Kidney glomerular epithelial cell (primary cell): Measurements from ENCODE around the gene MACROD2.
"Not testable (repeated sequence)": the region's sequence is repeated elsewhere in the genome, so short reads cannot be mapped to it uniquely, and the experiment has no call there.

Experiments
- DNase-seq: peaks from one replicate; lab custom pipeline; 2025; lab: John Stamatoyannopoulos, UW

MACROD2 gene

GRCh38 chr20:15107931-15108330 is 1112.6 kb downstream of the MACROD2 start:
- DNase-seq, result no peak

GRCh38 chr20:15109494-15109893 is 1114.2 kb downstream of the MACROD2 start:
- no peak for DNase-seq

DNA sequence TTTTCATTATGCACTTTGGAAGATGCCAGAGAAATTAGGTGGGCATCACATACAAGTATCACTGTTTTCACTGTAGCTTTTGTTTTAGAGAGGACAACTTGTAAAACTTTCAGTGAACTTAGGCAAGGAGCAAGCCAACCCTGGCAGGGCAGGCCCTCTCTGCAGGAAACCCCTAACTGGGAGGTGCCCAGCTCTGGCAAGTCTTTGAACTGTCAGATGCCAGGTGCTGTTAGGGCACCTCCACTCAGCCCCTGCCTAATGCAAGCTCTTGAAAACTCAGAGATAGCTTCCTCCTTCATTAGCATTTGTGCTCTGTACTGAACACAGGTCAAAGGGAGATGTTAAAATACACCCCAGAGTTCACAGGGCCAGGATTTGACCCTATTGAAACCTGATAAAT is 1116.3 kb downstream of the MACROD2 start:
- DNase-seq, result no peak

GRCh38 chr20:15113144-15113773 is 1117.9 kb downstream of the MACROD2 start:
- DNase-seq, result no peak

DNA sequence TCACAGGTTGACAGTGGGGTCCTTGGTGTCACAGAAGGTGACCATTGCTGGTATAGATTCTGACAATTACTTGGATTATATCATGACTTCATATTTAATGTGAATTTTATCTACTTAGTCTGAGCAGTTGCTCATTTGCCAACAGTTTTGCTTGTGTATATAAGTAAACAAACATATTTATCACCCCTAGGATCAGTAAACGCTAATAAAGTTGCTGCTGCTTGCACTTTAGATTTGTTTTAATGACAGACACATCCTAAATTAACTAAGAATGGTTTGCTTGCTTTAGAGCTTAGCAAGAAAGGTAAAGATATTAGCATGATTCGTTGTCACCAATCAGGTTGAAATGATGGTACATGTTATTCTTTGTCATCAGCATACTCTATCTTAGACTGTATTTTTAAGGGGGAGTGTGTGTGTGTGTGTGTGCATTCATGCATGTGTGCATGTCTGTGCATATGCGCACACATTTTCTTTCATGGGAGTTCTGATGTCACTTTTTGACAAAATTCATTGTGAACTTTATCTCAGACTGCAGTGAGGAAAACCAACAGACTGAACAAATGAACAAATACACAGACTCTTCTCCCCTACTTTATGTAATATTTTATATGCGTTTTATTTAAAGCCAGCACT is 1124.7 kb downstream of the MACROD2 start:
- DNase-seq, result no peak

GRCh38 chr20:15122613-15123012 is 1127.3 kb downstream of the MACROD2 start:
- DNase-seq, result no peak

DNA sequence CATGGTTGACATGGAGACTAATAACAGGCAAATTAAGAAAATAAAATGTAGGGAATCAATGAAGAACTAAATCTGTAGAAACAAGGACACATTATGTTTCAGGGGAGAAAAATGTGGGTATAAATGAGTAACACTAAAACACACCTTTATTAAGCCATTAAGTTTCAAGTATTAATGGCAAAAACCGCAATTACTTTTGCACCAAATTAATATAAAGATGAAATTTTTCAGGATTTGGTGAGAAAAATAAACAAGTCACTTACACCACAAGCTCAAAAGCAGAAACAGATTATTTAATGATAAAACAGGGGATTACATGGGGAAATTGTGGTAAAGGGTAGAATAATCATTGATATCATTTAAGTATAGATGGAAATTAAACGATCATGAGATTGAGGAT is 1135.9 kb downstream of the MACROD2 start:
- no peak for DNase-seq

DNA sequence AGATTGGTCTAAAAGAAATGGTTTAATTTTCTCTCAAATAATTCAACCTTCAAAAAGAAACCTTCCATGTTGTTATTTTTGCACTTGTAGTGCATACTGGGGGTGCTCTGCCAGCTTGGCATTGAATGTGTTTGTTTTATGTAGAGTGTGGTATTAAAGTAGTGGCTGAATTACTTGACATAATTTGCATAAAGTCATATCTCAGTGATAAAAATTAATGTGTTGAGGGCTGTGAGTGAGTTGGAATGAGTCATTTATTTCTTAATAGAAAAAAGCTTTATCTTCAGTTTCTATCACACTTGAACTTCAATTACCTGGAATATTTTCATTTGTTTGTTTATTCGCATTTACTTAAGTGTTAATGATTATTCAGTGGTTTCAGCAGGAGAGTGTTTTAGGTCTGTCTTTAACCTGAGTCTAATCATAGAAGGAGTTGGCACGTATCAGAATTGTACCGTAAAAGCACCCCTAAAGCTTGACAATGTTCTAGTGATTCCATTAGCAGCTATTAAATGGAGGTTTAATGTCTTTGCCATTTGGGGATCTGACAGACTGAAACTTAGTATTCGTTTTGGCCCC is 1143.3 kb downstream of the MACROD2 start:
- DNase-seq, result no peak

DNA sequence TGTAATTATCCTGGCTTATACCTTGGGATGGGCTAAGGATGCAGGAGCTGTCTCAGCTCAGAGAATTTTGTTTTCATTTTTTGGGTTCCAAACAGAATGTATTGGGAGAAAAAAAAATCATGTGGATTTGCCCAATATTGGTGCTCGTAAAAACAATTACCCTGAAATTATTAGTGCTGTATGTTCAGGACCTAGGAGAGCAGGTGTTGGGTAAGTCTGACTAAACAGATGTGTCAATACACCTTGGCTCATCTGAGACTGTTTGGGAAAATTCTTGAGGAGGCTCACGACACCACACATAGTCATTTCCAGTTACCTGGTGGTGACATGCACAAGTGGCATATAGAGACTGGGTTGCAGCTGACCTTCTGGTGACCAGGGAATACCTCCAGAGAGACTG is 1144.2 kb downstream of the MACROD2 start:
- DNase-seq, result no peak

DNA sequence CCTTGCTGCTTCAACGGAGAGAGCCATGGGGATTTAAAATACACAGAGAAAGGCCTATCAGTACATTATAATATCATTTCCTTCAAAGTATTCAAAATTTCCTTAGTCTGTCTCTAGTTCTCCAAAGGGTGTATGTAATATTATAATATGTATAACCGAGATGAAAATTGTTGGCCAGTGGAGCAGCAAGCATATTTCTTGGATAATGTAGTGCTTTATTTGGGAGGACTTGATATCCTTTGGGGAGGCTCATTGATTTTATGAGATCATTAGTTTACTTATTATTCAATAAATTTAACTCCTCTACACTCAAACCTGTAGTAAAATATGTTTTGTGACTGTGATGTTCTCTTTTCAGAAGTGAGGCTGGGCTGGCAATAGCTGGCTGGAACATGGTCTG is 1145.0 kb downstream of the MACROD2 start:
- no peak for DNase-seq

GRCh38 chr20:15140940-15141339 is 1145.6 kb downstream of the MACROD2 start:
- not testable (repeated sequence) for DNase-seq

DNA sequence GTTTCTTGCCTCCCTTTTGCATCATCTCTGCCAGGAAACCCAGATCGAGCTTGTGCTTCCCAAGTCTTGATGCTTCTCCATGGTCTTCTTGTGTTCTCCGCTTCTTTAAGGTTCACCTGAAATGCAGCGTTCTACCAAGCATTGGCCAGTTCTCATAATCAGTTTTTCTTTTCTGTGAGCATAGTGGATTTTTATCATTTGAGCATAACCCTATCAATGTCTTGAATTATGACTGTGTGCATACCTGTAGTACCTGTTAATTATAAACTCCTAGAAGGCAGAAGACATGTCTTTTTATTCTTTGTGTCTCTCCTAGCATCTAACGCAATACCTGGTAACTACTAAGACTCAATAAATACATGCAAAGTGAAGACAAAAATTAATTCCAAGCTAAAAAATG is 1146.5 kb downstream of the MACROD2 start:
- no peak for DNase-seq

DNA sequence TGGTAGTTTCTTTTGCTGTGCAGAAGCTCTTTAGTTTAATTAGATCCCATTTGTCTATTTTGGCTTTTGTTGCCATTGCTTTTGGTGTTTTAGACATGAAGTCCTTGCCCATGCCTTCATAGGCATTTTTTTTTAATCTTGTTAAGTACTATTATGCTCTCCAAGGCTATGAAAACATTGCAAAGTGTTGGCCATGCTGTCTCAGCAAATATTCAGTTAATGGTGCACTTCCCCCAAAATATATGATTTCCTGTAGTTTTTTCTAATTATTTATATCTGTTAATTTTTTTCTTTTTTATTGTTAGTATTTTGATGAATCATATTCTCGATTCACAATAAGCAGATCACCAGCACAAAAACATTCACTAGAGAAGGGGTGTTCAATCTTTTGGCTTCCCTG is 1148.2 kb downstream of the MACROD2 start:
- no peak for DNase-seq

GRCh38 chr20:15144916-15145315 is 1149.6 kb downstream of the MACROD2 start:
- no peak for DNase-seq

- no peak for DNase-seq
These were observed 1151.6 kb downstream of the MACROD2 start for GRCh38 chr20:15146948-15147347.

GRCh38 chr20:15154070-15154469 is 1158.8 kb downstream of the MACROD2 start:
- DNase-seq, result no peak

DNA sequence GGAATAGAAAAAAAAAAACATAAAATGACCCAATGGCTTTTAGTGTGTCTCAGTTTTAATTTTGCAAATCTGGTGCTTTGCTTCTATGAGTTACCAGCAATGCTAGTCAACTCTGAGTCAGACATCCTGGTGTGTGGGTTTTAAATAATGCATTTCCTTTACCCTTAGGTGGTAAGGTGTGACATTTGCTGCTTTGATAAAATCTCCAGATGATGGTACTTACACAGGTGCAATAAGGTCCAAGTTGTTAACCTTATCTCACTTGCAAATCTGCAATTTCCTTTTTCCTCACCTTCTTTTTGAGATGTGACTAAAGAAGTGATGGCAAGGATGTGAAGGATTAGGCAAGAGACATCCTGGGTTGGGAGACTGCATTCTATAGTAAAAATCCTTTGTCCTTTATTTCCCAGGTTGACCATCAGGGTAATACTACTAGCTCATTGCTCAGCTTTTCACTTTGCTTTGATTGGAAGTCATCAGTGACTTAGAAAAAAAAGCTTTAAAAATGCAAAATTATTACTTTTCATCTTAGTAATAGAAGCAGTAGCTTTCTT is 1160.6 kb downstream of the MACROD2 start:
- DNase-seq, result no peak

DNA sequence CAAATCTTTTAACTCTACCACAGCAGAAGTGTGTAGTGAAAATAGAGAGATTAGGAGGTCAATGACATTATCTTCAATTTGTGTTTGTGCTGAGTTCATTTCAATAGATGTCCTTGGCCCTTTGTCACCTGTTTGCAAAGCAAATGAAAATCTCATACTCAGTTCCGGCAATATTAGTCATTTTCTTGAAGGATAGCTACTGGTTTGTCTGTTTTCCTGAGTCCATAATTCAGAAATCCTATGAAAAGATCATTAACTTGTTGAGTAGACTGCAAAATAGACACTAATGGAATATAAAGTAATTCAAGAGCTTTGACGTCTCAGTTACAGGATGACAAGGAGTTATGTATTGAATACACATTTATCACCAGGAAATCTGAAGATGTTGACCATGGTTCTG is 1163.2 kb downstream of the MACROD2 start:
- no peak for DNase-seq

DNA sequence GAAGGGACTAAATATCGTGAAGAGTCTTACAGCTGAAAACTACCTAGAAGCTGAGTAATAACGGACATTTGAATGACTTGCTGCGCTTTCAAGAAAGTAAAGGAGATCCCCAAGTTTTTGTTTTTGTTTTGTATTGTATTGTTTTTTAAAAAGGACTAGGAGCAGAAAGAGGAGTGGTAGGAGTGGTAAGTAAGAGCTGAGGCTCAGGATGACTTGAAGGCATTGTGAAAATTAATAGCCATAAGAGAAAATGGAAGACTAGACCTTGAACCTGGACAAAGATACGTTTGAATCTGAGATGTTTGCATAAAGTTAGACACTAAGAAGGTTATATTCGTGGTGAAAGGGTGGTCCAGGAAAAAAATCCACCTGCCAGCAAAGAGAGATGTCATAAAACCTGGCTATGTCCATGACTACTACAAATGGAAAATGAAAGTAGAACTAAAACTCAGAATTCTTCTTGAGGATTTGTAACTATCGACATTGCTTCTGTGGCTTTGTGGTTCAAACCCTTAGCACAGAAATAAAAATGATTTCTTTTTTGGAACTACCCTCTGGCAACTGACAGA is 1166.8 kb downstream of the MACROD2 start:
- DNase-seq, result no peak

GRCh38 chr20:15163632-15164031 is 1168.3 kb downstream of the MACROD2 start:
- DNase-seq, result no peak

DNA sequence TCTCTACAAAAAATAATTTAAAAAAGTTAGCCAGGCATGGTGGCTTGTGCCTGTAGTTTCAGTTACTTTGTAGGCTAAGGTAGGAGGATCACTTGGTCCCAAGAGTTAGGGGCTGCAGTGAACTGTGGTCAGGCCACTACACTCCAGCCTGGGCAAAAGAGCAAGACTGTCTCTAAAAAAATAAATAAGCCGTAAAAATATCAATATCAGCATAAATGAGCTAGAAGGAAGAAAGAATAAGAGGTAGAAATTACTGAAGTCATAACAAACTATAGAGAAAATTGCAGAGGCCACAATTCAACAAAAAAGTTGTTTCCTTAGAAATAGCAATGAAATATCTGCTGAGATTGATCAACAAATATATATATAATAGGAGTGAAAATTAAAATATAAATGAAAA is 1169.4 kb downstream of the MACROD2 start:
- no peak for DNase-seq

DNA sequence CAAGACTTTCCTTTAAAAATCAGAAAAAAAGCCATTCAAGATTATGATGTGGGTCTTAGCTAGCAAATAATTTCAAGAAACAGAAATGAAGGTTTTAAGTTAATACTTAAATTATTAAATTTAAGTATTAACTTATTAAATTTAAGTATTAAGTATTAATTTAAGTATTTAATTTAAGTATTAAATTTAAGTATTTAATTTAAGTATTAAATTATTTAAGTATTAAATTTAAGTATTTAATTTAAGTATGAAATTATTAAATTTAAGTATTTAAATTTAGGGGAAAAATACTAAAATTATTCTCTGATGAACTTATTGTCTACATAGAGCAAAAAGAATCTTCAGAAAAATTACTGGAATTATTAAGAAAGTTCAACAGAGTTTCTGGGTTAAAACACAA is 1171.4 kb downstream of the MACROD2 start:
- DNase-seq, result no peak

GRCh38 chr20:15171016-15171415 is 1175.7 kb downstream of the MACROD2 start:
- DNase-seq, result no peak
